Urinary bladder (tissue), 4 donors: ENCODE results near the gene XPC. TPM values are rescaled to one million over a fixed set of nuclear protein-coding genes. Genes with fewer than 3 reads are reported as not detected.

Experiments used
- DNase-seq: peaks from one replicate; pipeline ENCODE4 v3.0.0-alpha.2; 2015; ENCODE audit errors: extremely low spot score
- H3K27ac ChIP-seq: one replicate; pipeline ENCODE4 v1.5.1; 2013; ENCODE audit warnings: low read depth, mild to moderate bottlenecking, moderate library complexity
- H3K36me3 ChIP-seq: one replicate; pipeline ENCODE4 v1.6.1; 2013; ENCODE audit warnings: mild to moderate bottlenecking, moderate library complexity; ENCODE audit not compliant: insufficient read depth
- H3K4me1 ChIP-seq: one replicate; pipeline ENCODE4 v1.6.1; 2013; ENCODE audit warnings: mild to moderate bottlenecking, moderate library complexity; ENCODE audit not compliant: insufficient read depth
- H3K4me3 ChIP-seq: one replicate; pipeline ENCODE4 v1.5.1; 2013; ENCODE audit warnings: low read depth, low read length
- WGBS: extraction: QIAGEN DNeasy Blood & Tissue Kit; methylation state at CpG from one replicate; pipeline ENCODE4 v1.1.7; 2013; 5-methylcytosine and 5-hydroxymethylcytosine counted together
- polyA plus RNA-seq: library from polyadenylated mRNA; stranded (reverse); fragments of 200-250 nt; gene quantifications from one replicate; pipeline ENCODE4 v1.2.3, GENCODE V29; 2013
- total RNA-seq: library from RNA; depleted of rRNA; stranded (reverse); fragments of >200 nt; gene quantifications from one replicate; pipeline ENCODE4 v1.2.3, GENCODE V29; 2014
- donor health status: healthy with polysubstance abuse.
- donor health status: healthy.

Gene XPC
- total and polyA plus RNA-seq, 2 donors, result 25.8 to 27.3 TPM

DNA sequence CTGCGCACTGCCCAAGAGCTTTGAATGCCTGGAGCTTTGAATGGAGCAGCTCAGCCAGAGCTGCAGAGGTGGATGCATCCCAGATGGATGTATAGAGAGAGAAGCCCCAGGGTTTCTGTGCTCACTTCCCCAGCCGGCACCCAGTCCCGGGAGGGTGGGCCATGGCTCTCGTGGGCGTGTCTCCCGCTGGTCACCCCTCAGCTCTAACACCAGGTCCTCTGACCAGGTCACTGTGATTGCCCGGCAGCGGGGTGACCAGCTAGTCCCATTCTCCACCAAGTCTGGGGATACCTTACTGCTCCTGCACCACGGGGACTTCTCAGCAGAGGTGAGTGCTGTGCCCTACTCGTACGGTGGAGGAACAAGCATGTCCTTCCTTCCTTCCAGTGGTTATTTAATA, 42.8 kb downstream of the XPC start:
- no peak overlapping the region for H3K27ac ChIP-seq
- no peak for DNase-seq
- H3K36me3 ChIP-seq, result peaks cover 13% of the 10 kb centered on the region
- no peak overlapping the region for H3K4me3 ChIP-seq
- no peaks in the 10 kb centered on the region for H3K4me1 ChIP-seq
- WGBS, result 90% methylated on average over 11 of the region's 11 CpGs

GRCh38 chr3:14134291-14134690, 44.1 kb downstream of the XPC start:
- Histone ChIP-seq H3K4me1 (no peaks in the 10 kb centered on the region), H3K36me3 (peaks cover 15% of the 10 kb centered on the region), H3K4me3 (no peak overlapping the region), H3K27ac (no peak overlapping the region)
- WGBS, result 91% methylated on average over 6 of the region's 6 CpGs
- no peak for DNase-seq

GRCh38 chr3:14133876-14134275, 44.5 kb downstream of the XPC start:
- Histone ChIP-seq H3K4me1 (no peaks in the 10 kb centered on the region), H3K27ac (no peak overlapping the region), H3K36me3 (peaks cover 15% of the 10 kb centered on the region), H3K4me3 (no peak overlapping the region)
- WGBS, result 97% methylated on average over 5 of the region's 5 CpGs
- no peak for DNase-seq

- no peak overlapping the region for H3K4me3 ChIP-seq
- no peak for DNase-seq
- peaks cover 15% of the 10 kb centered on the region for H3K36me3 ChIP-seq
- H3K4me1 ChIP-seq, result no peaks in the 10 kb centered on the region
- WGBS, result 90% methylated on average over 10 of the region's 10 CpGs
- no peak overlapping the region for H3K27ac ChIP-seq
Observed at GRCh38 chr3:14133188-14133800, 45.1 kb downstream of the XPC start.

DNA sequence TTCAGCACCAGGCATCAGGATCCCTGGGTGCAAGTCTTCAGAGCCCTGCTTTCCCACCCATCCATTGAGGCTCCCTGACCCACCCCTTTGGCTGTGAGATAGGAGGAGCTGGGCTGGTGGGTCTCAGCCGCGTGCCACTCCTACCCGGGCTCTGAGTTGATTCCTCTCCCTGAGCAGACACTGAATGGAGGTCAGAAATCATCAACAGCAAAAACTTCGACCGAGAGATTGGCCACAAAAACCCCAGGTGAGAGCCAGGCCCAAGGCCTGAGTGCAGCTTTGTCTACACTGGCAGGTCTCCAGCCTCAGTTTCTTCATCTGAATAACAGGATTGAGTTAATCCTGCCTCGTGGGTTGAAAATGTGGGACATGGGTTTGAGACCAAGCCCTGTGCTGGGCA, 45.7 kb downstream of the XPC start:
- no peaks in the 10 kb centered on the region for H3K4me1 ChIP-seq
- 92% methylated on average over 6 of the region's 6 CpGs for WGBS
- H3K27ac ChIP-seq, result no peak overlapping the region
- no peak for DNase-seq
- peaks cover 15% of the 10 kb centered on the region for H3K36me3 ChIP-seq
- H3K4me3 ChIP-seq, result no peak overlapping the region

DNA sequence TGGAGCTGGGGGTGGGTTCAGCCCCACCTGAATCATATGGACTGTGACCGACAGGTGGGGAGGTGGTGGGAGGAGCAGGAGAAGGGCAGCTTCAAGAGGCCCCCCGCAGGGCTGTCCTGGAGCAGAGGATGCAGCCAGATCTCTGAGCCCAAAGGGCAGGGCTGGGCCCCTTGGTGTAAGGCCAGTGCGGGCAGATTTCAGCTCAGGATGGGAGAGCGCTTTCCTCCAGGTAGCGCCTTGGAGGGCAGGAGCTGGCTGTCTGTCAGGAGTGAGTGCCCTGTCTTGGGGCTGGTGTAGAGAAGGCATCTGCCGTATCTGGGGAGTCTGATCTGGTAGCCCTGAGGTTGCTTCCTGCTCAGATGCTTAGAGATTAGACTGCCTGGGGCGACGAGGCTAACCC, 46.3 kb downstream of the XPC start:
- no peak for DNase-seq
- Histone ChIP-seq H3K36me3 (peaks cover 15% of the 10 kb centered on the region), H3K4me1 (no peaks in the 10 kb centered on the region), H3K27ac (no peak overlapping the region), H3K4me3 (no peak overlapping the region)
- WGBS, result 90% methylated on average over 8 of the region's 8 CpGs

DNA sequence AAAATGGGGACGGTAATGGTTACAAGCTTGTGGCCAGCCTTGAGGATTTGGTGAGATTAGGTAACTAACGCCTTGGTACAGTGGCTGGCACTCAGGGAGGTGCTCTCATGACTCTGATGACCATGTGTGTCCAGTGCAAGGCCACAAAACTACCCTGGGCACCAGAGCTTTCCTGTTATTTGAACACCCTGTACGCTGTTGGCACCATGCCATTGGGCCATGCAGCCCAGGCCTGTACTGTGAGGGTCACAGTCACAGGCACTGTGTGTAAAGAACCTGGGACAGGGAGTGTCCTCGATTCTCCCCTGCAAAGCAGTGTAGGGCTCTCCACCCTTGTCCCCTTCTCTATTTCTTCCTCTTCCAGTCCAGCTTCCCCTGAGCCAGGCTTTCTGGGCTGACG, 47.3 kb downstream of the XPC start:
- DNase-seq, result no peak
- Histone ChIP-seq H3K36me3 (peaks cover 15% of the 10 kb centered on the region), H3K4me1 (no peaks in the 10 kb centered on the region), H3K27ac (no peak overlapping the region), H3K4me3 (no peak overlapping the region)
- WGBS, result 86% methylated on average over 5 of the region's 5 CpGs

GRCh38 chr3:14130707-14131106, 47.7 kb downstream of the XPC start:
- no peaks in the 10 kb centered on the region for H3K4me1 ChIP-seq
- H3K27ac ChIP-seq, result no peak overlapping the region
- DNase-seq, result no peak
- no peak overlapping the region for H3K4me3 ChIP-seq
- WGBS, result 96% methylated on average over 12 of the region's 12 CpGs
- peaks cover 15% of the 10 kb centered on the region for H3K36me3 ChIP-seq

GRCh38 chr3:14130230-14130629, 48.2 kb downstream of the XPC start:
- peaks cover 10% of the 10 kb centered on the region for H3K36me3 ChIP-seq
- 95% methylated on average over 4 of the region's 4 CpGs for WGBS
- DNase-seq, result no peak
- no peaks in the 10 kb centered on the region for H3K4me1 ChIP-seq
- H3K4me3 ChIP-seq, result no peak overlapping the region
- no peak overlapping the region for H3K27ac ChIP-seq

GRCh38 chr3:14129296-14129695, 49.1 kb downstream of the XPC start:
- DNase-seq, result no peak
- Histone ChIP-seq H3K4me1 (no peaks in the 10 kb centered on the region), H3K27ac (no peak overlapping the region), H3K36me3 (peaks cover 8% of the 10 kb centered on the region), H3K4me3 (no peak overlapping the region)
- 98% methylated on average over 6 of the region's 6 CpGs for WGBS

DNA sequence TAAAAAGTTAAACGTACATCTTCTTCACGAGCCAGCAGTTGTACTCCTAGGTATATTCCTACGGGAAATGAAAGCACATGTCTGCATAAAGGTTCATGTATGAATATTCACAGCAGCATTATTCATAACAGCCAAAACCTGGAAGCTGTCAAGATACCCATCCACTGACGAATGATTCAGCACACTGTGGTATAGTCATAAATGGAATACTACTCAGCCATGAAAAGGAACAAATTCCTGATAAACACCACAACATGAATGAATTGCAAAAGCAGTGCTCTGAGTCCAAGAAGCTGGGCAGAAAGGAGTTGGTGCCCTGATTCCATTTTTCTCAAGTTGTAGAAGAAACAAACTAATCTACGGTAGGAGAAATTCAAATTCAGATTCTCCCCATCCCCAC, 49.7 kb downstream of the XPC start:
- H3K4me1 ChIP-seq, result no peaks in the 10 kb centered on the region
- no peak overlapping the region for H3K4me3 ChIP-seq
- peaks cover 7% of the 10 kb centered on the region for H3K36me3 ChIP-seq
- no peak for DNase-seq
- WGBS, result 97% methylated on average over 5 of the region's 5 CpGs
- no peak overlapping the region for H3K27ac ChIP-seq

DNA sequence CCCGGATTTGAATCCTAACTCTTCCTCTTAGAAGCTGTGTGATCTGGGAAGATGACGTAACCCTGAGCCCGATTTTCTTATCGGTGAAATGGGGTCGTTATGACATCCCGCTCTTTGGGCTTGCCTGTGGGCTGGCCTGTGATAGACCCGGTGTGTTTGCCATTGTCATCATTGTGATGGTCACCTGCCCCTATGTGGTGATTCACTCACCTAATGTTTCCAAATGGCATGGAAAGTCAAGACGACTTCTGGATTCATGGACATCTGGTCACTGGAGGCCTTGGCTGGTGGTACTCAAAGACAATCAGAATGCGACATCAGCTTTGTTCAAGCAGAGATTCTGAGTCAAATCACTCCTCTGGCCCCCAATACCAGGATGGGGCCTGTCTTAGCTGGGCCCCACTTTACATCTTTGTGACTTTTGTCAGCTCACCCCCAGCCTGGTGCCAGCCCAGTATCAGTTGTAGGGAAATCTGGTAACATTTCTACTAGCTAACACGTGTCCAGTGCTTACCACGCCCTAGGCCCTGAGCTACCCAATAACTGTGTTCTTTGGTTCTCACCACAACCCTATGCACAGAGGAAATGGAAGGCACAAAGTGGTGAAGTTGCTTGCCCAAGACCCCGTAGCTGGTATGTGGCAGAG, 50.8 kb downstream of the XPC start:
- Histone ChIP-seq H3K4me1 (peaks cover 2% of the 10 kb centered on the region), H3K4me3 (no peak overlapping the region), H3K27ac (no peak overlapping the region), H3K36me3 (peaks cover 2% of the 10 kb centered on the region)
- 91% methylated on average over 12 of the region's 12 CpGs for WGBS
- DNase-seq, result no peak

GRCh38 chr3:14126887-14127505, 51.4 kb downstream of the XPC start:
- no peak for DNase-seq
- Histone ChIP-seq H3K4me1 (peaks cover 2% of the 10 kb centered on the region), H3K27ac (no peak overlapping the region), H3K36me3 (peaks cover 2% of the 10 kb centered on the region), H3K4me3 (no peak overlapping the region)
- 68% methylated on average over 5 of the region's 5 CpGs for WGBS
